HG03432 (cell line): Measurements from ENCODE around the gene CHD9.

Experiments
- ATAC-seq: cut with Tn5 transposase; IDR thresholded peaks from one replicate; pipeline ENCODE4 v1.9.1; 2021; ENCODE audit warnings: mild to moderate bottlenecking, moderate library complexity; ENCODE audit not compliant: unreplicated experiment

The CHD9 gene

DNA sequence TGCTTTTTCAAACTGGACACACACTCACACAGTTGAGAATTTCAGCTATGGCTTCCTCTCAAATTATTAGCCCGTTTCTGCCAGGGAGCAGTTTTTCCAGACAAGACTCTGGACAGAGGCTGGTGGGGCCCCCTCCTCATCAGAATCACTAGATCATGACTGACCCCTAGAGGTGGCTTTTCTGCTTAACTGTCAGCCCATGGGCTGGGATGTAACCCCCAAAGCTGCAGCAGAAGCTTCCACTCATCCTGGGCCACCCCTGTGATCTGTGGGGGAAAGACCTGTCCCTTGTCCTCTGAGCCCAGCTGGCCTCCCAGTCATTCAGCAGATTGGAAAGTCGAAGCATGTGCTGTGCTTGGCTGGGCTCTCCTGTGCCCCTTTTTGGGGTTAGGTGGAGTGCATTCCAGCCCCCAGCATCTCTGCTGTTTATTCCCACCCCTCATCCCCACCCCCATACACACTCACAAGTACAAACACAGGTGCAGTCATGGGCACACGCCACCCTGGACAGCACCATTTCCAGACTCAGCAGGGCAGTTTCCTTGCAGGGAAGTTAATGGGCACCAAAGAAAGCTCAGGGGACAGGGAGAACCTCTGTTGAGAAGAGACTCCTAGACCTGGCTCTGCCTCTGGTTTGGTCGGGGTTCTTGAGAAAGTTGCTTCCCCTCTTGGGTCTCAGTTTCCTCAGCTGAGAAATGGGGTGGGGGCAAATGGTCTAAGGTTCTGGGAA lies 301.9 kb downstream of the CHD9 start:
- no peak for ATAC-seq

GRCh38 chr16:53357208-53357586 lies 302.4 kb downstream of the CHD9 start:
- no peak for ATAC-seq

- no peak for ATAC-seq
Measured at GRCh38 chr16:53357955-53358354, 303.2 kb downstream of the CHD9 start.

DNA sequence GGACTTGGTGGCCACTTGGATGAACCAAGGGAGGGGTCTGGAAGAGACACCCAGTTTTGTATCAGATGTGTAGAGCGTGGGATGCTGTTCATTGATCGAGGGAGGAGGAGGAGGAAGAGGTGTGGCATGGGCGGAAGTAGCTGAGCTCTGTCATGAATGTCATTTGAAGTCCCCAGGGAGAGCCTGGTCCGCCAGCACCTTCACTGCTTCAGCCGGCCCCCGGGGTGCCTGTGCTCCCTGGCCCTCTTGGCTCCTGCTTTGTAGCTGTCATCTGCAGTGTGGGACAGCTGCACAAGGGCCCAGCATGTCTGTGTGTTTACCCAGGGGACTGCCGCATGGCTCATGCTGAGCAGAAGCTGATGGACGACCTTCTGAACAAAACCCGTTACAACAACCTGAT lies 304.1 kb downstream of the CHD9 start:
- ATAC-seq = peak; percentile 58

DNA sequence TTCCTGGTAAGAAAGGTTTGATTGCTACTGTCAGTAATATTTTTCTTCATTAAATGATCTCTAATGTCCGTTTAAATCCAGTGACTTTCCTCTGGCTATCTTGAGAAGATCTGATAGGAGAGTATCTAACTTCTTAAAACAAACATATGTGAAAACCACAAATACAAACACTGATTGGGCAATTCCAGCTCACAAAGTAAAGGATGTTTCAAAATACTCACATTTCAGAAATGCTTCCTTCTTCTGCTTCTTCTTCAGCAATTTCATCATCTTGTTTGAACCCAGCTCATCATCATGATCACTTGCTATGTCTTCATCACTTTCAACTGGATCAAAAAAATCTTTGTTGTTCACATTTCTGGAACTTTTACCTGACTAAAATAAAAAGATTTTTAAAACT lies 315.1 kb downstream of the CHD9 start:
- no peak for ATAC-seq

DNA sequence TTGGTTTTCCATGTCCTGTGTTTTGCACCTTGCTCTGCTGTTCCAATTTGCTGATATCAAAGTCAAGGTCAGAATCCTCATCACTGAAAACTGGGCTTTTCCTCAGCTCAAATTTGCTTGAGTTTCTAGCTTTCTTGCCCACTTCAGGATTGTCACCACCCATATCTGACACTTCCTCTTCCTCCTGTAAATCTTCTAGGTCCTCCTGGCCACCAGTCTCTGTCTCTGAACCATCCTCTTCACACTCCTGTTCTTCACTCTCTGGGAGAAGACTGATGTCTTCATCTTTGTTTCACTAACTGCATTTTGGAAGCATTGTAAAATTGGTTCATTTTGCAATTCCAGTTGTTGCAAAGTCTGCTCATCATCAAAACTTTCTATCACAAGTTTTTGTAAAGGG lies 316.0 kb downstream of the CHD9 start:
- no peak for ATAC-seq

GRCh38 chr16:53372992-53373871 lies 318.4 kb downstream of the CHD9 start:
- ATAC-seq = peak; percentile 81

- no peak for ATAC-seq
Measured at GRCh38 chr16:53374800-53375199, 320.0 kb downstream of the CHD9 start.

- ATAC-seq = peak; percentile 40
Measured at GRCh38 chr16:53378138-53378537, 323.3 kb downstream of the CHD9 start.
